ENCODE results near the gene BCL2L11.
"Not testable (repeated sequence)": the region's sequence is repeated elsewhere in the genome, so short reads cannot be mapped to it uniquely, and the experiment has no call there.

The BCL2L11 gene

DNA sequence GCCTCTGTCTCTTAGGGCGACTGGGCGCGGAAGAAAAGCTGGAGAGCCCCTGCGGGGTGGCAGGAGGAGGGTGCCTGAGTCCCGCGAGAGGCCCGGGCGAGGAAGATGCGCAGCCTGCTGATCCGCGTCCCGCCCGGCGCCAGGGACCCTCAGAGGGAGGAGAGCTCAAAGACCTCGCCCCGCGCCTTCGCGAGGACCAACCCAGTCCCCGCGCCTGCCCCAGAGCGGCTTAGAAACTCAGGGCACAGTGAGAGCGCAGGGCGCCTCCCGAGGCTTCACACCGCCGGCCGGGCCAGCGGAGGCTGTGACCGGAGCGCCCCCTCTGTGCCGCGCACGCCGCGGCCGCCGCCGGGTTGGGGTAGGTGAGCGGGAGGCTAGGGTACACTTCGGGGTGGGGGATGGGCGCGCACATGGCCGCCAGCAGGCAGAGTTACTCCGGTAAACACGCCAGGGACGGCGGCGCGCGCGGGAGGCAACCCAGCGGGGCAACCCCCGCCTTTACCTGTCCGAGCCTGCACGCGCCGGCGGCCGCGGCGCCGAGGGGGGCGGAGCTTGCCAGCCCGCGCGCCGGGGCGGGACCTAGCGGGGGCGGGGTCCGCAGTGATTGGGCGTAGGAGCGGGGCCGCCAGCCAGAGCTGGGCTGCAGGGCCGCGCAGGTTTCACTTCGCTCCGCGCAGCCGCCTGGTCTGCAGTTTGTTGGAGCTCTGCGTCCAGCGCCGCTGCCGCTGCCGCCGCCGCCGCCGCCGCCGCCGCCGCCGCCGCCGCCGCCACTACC lies at the start of gene BCL2L11:
BCL2L11 (plus strand) TSS at position 662 of the 775 bp plus-strand sequence. CDS start 2,832 bp downstream, outside the sequence.
- peak; percentile 88 for DNase-seq

DNA sequence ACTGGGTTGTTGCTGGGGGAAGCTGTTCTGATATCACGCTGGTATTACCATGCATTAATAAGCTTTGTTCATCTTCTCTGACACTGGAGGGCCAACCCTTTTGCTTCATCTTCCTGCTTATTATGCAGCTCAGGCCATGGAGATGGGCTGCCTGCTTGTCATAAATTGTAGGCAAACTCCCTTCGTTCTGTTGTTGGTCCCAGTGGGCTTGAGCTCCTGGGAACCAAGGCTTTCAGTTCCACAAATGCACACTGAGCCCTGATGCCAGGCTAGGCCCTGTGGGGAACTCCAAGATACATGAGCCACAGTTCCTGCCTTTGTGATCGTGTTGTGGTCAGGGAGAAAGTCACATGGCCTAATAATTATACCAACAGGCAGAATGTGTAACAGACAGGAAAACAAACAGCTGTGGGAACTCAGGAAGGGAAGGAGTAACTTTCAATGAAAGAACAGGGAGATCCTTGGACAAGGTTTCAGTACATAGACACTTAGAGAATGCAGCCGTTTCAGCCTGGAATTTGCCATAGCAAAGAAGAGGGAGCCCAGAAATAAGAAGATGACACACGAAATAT lies 49.0 kb upstream of the BCL2L11 start:
- DNase-seq = no peak

GRCh38 chr2:111072220-111072871 lies 48.4 kb upstream of the BCL2L11 start:
- DNase-seq = no peak

DNA sequence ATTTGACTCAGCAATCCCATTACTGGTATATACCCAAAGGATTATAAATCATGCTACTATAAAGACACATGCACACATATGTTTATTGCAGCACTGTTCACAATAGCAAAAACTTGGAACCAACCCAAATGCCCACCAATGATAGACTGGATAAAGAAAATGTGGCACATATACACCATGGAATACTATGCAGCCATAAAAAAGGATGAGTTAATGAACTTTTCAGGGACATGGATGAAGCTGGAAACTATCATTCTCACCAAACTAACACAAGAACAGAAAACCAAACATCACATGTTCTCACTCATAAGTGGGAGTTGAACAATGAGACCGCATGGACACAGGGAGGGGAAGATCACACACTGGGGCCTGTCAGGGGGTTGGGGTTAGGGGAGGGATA lies 38.1 kb upstream of the BCL2L11 start:
- DNase-seq = not testable (repeated sequence)

GRCh38 chr2:111091811-111092211 lies 28.9 kb upstream of the BCL2L11 start:
- peak; percentile 43 for DNase-seq

DNA sequence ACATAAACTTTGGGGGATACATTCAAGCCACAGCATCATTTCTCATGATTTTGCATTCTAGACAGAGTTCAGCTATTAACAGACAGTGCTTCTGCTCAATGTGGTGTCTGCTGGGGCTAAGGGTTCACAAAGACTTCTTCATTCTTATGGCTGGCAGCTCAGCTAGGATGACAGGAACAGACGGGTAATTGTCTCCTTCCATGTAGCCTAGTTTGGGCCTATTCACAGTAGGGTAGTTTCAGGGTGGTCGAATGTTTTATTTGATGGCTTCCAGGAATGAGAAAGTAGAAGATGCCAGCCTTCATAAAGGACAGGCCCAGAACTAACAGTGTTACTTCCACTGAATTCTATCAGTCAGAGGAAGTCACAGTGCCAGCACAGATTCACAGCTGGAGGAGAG lies 26.0 kb upstream of the BCL2L11 start:
- no peak for DNase-seq

DNA sequence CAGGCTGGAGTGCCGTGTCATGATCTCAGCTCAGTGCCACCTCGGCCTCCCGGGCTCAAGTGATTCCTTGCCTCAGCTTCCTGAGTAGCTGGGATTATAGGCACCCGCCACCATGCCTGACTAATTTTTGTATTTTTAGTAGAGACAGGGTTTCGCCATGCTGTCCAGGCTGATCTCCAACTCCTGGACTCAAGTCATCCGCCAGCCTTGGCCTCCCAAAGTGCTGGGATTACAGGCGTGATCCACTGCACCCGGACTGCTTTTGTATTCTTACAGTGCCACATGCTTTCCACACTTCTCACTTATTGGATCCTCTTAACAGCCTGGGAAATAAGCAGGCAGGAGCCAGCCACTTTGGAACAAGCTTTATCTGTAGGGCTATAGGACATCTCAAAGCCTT lies 25.3 kb upstream of the BCL2L11 start:
- no peak for DNase-seq

- DNase-seq = no peak
Observed at GRCh38 chr2:111099402-111099801, 21.3 kb upstream of the BCL2L11 start.

GRCh38 chr2:111100087-111100764 lies 20.5 kb upstream of the BCL2L11 start:
- no peak for DNase-seq

DNA sequence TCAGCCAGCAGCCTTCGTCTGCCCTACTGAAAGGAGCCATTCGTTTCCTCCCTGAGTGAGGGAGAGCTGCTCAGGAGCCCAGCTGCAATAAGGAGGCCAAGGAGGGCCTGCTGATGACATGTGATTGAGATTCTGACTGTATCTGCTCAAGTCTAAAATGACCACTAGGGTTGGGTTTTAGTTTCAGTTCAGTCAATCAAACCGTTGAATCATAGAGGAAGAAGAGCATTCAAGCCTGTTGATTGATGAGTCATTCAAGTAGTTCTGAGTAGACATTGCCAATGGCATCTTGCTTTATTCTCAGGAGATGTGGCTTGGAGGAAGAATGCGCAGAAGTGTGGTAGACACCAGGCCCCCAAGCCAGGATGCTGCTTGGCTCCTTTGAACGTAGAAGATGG lies 19.9 kb upstream of the BCL2L11 start:
- peak; percentile 23 for DNase-seq

GRCh38 chr2:111101592-111101991 lies 19.1 kb upstream of the BCL2L11 start:
- DNase-seq = no peak

DNA sequence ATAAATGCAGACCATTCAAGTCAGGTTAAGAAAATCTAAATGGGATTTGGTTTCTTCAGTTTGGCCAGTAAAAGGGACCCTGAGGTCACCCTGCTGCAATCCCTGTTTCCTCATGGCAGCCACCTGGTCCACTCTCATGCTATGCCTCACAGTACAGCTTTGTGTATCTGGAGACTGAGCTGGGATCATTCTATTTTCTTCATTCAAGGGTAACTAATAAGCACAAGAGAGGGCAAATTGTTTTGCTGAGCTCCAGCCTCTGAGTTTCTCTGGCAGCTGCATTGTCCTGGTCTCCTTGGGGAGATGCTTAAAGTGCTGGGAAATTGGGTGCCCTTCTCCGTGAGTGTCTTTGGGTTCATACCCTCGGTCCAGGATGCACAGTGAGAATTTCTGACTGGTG lies 18.5 kb upstream of the BCL2L11 start:
- no peak for DNase-seq

DNA sequence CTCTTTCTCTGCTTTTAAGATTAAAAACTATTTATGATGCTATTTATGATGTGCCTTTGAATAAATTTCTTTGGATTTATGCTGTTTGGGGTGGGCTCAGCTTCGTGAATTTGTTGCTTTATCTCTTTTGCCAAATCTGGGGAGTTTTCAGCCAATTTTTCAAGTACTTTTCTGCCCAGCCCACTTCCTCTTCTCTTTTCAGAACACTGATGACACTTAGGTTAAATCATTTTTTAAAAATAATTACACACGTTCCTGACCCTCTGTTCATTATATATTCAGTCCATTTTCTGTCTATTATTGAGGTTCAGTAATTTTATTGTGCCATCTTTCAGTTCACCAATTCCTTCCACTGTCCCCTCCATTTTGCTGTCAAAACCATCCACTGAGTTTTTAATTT lies 14.8 kb upstream of the BCL2L11 start:
- no peak for DNase-seq

GRCh38 chr2:111106706-111107105 lies 14.0 kb upstream of the BCL2L11 start:
- peak; percentile 27 for DNase-seq

DNA sequence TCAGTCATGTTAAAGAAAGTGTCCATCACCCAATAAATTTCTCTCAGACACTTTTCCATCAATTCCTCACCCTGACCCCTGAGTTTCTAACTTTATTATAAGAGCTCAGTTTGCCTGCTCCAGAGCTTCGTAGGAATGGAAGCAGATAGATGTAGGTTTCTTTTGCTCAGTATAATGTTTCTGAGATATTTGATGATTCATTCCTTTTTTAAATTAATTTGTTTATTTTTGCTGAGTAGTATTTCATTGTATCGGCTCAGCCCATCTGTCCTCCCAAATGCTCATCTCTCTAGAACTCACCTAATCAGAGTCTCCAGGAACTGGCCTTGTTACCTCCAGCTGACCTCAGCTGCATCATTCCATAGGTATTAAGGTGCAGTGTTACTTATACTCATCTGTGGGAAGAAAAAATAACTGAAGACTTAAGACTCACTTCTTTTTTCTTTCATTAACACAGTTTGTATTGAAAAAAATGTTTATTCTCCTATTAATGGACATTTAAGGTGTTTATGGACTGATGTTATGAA lies 11.9 kb upstream of the BCL2L11 start:
- DNase-seq = no peak

- DNase-seq = peak; percentile 55
Observed at GRCh38 chr2:111111101-111111755, 9.5 kb upstream of the BCL2L11 start.

GRCh38 chr2:111113838-111114237 lies 6.9 kb upstream of the BCL2L11 start:
- DNase-seq = no peak

DNA sequence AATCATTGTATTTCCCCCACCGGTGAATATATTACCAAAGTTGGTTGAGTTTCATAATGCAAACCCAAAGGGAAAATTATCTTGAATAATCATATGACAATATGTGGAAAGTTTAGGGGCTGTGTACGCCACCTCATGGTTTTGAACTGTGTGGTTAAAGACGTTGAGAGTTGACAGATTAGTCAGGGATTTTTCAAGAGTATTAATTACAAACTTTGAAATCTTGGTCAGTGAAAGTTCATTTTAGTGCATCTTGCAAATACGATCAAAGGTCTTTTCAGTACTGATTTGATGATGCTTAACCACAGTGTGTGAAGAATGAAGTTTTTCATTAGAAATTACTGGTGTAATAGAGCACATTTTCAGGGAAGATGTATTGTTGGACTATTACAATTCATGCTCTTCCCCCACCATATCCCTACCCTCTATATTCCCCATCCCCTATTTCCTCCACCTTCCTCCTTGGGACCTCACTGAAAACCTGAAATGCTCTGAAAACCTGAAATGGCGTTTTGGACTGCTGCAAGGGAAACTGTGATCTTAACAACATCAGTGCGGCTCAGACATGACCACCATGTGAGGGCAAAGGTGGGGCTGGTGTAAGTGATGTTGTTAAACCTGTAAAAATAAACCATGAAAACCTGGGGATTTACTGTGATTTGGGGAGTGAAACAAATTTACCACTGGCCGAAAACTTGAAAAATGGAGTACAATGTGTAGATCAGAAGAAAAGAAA lies 4.5 kb upstream of the BCL2L11 start:
- peak; percentile 61 for DNase-seq

DNA sequence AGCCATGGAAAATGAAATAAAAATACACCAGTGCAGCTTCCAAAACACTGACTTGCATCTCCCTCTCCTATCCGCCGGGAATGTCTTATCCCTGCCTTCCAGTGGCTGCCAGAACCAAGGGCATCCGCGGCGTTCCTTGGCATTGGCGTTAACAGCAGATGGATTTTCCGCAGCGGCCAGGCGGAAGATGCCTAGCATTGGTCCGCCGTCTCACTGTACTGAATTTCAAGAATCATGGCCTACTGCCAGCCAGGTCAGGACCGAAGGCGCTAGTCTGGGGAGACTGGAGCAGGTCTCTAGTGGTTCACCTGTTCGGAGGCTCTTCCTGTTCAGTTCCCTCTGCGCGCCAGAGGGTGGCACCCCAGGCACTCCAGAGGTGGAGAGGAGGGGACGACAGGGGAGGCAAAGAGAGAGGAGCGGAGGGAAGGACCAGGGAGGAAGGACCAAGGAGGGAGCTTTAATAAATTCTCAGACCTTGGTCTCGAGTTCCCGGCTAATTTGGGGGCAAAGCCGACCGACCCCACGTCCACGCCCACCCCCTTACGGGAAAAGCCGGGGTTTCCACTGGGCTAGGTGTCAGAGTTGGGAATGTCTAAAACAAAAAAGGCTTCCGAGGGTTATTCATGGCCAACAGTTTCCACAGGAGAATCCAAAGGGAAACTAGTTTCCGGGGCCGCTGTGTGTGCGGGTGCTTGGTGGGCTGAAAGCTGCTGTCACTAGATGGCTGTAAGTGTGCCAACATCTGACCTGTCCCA lies 3.7 kb upstream of the BCL2L11 start:
- DNase-seq = peak; percentile 71

- DNase-seq = peak; percentile 40
Observed at GRCh38 chr2:111117598-111118480, 2.9 kb upstream of the BCL2L11 start.

Data from stimulated activated CD4-positive, alpha-beta T cell treated with anti-CD3 and anti-CD28 coated beads, Interleukin-4, amount 100 ng/mL, for 24 hours (primary cell).